ENCODE results near the gene ALG6.

The ALG6 gene

DNA sequence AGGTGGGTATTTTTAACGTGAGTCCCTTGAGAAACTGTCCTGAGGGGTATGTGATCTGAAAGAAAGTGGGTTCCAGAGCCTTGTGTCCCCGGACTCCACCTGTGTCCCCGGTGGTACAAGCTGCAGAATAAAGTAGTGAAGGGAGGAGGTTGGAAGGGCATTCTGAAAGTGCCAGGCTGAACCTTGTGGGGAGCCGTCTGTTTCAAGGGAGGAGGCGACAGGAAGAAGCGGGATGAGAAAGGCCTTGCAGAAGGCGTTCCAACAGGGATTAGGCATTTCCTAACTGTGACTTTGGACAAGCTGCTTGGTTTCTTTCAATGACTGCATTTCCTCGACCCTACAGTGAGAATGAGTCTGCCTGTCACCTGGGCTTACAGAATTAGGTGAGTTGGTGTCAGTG is 39.3 kb upstream of the ALG6 start:
- Histone ChIP-seq H3K23ac (ENCODE audit: low read length) (no peak overlapping the region), H3K27ac (ENCODE audit: low read depth, low read length) (no peak overlapping the region), H3K27me3 (ENCODE audit: insufficient read depth, low read length, poor library complexity) (peaks cover 53% of the 10 kb centered on the region), H4K8ac (ENCODE audit: low read depth, low read length) (no peak overlapping the region), H2BK15ac (replicated peaks; ENCODE audit: low read depth) (no peak overlapping the region), H3K4me1 (ENCODE audit: control insufficient read depth, low read depth, low read length) (no peaks in the 10 kb centered on the region), H3K79me1 (ENCODE audit: low read length) (no peaks in the 10 kb centered on the region), H3K56ac (ENCODE audit: low read length) (no peak overlapping the region), H3K4me3 (ENCODE audit: low read length) (no peak overlapping the region), H2BK120ac (ENCODE audit: low read depth, low read length) (no peak overlapping the region), H3K4ac (ENCODE audit: low read depth, low read length) (no peak overlapping the region), H3K4me2 (ENCODE audit: low read length) (no peak overlapping the region), H2BK5ac (ENCODE audit: low read length) (no peak overlapping the region), H3K18ac (ENCODE audit: low read length) (no peak overlapping the region), H3K79me2 (ENCODE audit: control insufficient read depth, insufficient read depth, low read length) (no peaks in the 10 kb centered on the region), H4K5ac (ENCODE audit: low read length) (no peak overlapping the region), H3K9ac (ENCODE audit: low read length) (no peak overlapping the region), H2AK5ac (ENCODE audit: low read length) (no peak overlapping the region), H3K36me3 (ENCODE audit: control insufficient read depth, insufficient read depth, low read length) (no peaks in the 10 kb centered on the region)
- WGBS (ENCODE audit: extremely low coverage, insufficient coverage, low lambda C conversion rate): no CpG with 5 or more reads among the region's 8 CpGs
- no peak for DNase-seq

DNA sequence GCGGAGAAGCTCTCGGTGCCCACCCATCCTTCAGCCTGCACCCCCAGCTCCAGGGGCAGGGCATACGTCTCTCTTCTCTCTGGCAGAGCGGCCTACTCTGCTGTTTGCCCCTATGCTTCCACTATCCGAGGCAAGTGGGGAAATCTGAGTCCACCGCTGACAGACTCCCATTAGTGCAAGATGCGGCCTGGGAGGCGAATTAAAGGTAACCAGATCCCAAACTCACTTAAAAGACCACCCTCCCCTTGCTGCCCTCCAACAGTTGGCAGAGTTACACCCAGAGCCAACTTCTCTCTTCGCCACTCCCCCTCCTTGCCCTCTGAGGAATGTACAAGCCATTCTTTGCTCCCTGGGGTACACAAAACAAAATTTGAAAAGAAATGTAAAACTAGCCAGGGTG is 38.6 kb upstream of the ALG6 start:
- no peak overlapping the region for H2AK5ac ChIP-seq (ENCODE audit: low read length)
- DNase-seq: no peak
- H2BK120ac ChIP-seq (ENCODE audit: low read depth, low read length): no peak overlapping the region
- H3K79me1 ChIP-seq (ENCODE audit: low read length): no peaks in the 10 kb centered on the region
- no peak overlapping the region for H3K23ac ChIP-seq (ENCODE audit: low read length)
- H3K4me3 ChIP-seq (ENCODE audit: low read length): no peak overlapping the region
- no peak overlapping the region for H3K56ac ChIP-seq (ENCODE audit: low read length)
- no peak overlapping the region for H3K4me2 ChIP-seq (ENCODE audit: low read length)
- no peak overlapping the region for H3K27ac ChIP-seq (ENCODE audit: low read depth, low read length)
- no CpG with 5 or more reads among the region's 9 CpGs for WGBS (ENCODE audit: extremely low coverage, insufficient coverage, low lambda C conversion rate)
- H4K5ac ChIP-seq (ENCODE audit: low read length): no peak overlapping the region
- no peaks in the 10 kb centered on the region for H3K79me2 ChIP-seq (ENCODE audit: control insufficient read depth, insufficient read depth, low read length)
- peaks cover 47% of the 10 kb centered on the region for H3K27me3 ChIP-seq (ENCODE audit: insufficient read depth, low read length, poor library complexity)
- H3K18ac ChIP-seq (ENCODE audit: low read length): no peak overlapping the region
- no peak overlapping the region for H3K9ac ChIP-seq (ENCODE audit: low read length)
- no peaks in the 10 kb centered on the region for H3K36me3 ChIP-seq (ENCODE audit: control insufficient read depth, insufficient read depth, low read length)
- no peaks in the 10 kb centered on the region for H3K4me1 ChIP-seq (ENCODE audit: control insufficient read depth, low read depth, low read length)
- H2BK15ac ChIP-seq (replicated peaks; ENCODE audit: low read depth): no peak overlapping the region
- no peak overlapping the region for H4K8ac ChIP-seq (ENCODE audit: low read depth, low read length)
- H3K4ac ChIP-seq (ENCODE audit: low read depth, low read length): no peak overlapping the region
- no peak overlapping the region for H2BK5ac ChIP-seq (ENCODE audit: low read length)

DNA sequence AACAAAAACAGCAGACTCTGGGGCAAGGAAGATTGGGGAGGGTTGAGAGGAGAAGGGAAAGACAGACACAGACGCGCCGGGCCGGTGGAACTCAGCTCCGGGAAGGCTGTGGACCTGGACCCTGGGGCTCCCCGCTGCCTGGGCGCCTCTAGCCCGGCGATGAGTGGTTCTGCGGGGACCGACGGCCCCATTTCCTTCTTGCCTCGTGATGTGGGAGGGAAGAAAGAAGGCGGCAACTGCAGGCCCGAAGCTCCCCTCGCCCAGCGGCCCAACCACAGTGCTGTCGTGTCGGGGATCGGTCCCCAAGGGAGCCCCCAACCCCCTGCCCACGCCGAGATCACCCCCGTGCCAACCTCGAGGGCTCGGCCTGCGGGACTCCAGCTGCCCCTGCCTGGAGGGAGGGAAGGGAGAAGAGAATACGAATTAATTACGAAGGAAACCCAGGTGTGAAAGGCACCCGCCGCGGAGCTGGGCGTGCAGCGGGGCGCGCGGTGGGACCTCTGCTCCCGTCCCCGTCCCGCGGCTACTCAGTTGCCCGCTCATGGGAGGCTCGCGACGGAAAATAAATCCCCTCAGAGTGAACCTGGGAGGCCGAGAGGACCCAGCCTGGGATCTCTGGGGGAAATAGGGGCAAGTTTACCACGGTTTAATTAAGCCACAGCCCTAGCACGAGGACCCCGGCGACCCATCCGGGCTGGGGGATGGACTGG is 37.7 kb upstream of the ALG6 start:
- no peak overlapping the region for H3K27ac ChIP-seq (ENCODE audit: low read depth, low read length)
- H4K8ac ChIP-seq (ENCODE audit: low read depth, low read length): no peak overlapping the region
- H2BK5ac ChIP-seq (ENCODE audit: low read length): no peak overlapping the region
- peak overlapping the region; percentile 12 for H3K9ac ChIP-seq (ENCODE audit: low read length)
- H3K18ac ChIP-seq (ENCODE audit: low read length): peak overlapping the region; percentile 0
- no CpG with 5 or more reads among the region's 50 CpGs for WGBS (ENCODE audit: extremely low coverage, insufficient coverage, low lambda C conversion rate)
- no peaks in the 10 kb centered on the region for H3K36me3 ChIP-seq (ENCODE audit: control insufficient read depth, insufficient read depth, low read length)
- peak overlapping the region; percentile 71 for H3K4me2 ChIP-seq (ENCODE audit: low read length)
- no peaks in the 10 kb centered on the region for H3K79me2 ChIP-seq (ENCODE audit: control insufficient read depth, insufficient read depth, low read length)
- no peak overlapping the region for H3K23ac ChIP-seq (ENCODE audit: low read length)
- H3K4me1 ChIP-seq (ENCODE audit: control insufficient read depth, low read depth, low read length): no peaks in the 10 kb centered on the region
- H2BK15ac ChIP-seq (replicated peaks; ENCODE audit: low read depth): no peak overlapping the region
- no peaks in the 10 kb centered on the region for H3K79me1 ChIP-seq (ENCODE audit: low read length)
- H3K56ac ChIP-seq (ENCODE audit: low read length): peak overlapping the region; percentile 59
- no peak for DNase-seq
- H3K27me3 ChIP-seq (ENCODE audit: insufficient read depth, low read length, poor library complexity): peaks cover 38% of the 10 kb centered on the region
- H3K4me3 ChIP-seq (ENCODE audit: low read length): no peak overlapping the region
- H2AK5ac ChIP-seq (ENCODE audit: low read length): no peak overlapping the region
- H2BK120ac ChIP-seq (ENCODE audit: low read depth, low read length): no peak overlapping the region
- H4K5ac ChIP-seq (ENCODE audit: low read length): no peak overlapping the region
- no peak overlapping the region for H3K4ac ChIP-seq (ENCODE audit: low read depth, low read length)

DNA sequence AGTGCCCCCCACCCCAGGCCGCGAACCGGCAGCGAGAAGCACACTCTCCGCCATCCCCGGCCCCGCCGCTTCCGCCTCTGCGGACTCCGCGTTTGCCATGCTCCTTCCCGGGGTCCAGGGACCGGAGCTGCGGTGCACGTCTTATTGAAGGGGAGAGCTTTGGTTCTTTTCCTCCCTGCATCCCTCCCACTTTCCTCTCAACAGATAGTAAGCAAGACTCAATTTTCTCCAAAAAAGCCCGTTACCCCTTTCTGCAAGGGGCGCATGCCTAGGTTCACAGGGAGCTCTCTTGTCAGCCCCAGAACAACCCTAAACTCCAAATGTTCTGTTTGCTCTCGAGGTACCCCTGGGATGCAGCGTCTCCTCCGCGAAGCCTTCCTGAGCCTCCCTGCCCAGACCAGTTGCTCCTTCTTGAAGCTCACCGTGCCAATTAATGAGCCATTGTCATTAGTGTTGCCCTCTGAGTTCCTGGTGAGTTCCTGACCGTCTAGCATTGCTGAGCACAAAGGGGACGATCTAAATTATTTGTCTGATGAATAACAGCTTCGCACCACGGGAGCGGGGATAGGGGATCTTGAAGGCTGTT is 37.0 kb upstream of the ALG6 start:
- no peaks in the 10 kb centered on the region for H3K79me2 ChIP-seq (ENCODE audit: control insufficient read depth, insufficient read depth, low read length)
- H4K8ac ChIP-seq (ENCODE audit: low read depth, low read length): no peak overlapping the region
- H3K9ac ChIP-seq (ENCODE audit: low read length): peak overlapping the region; percentile 12
- no peaks in the 10 kb centered on the region for H3K4me1 ChIP-seq (ENCODE audit: control insufficient read depth, low read depth, low read length)
- no peak overlapping the region for H2BK120ac ChIP-seq (ENCODE audit: low read depth, low read length)
- peak overlapping the region; percentile 71 for H3K4me2 ChIP-seq (ENCODE audit: low read length)
- no peak overlapping the region for H3K27ac ChIP-seq (ENCODE audit: low read depth, low read length)
- H3K23ac ChIP-seq (ENCODE audit: low read length): no peak overlapping the region
- H4K5ac ChIP-seq (ENCODE audit: low read length): no peak overlapping the region
- WGBS (ENCODE audit: extremely low coverage, insufficient coverage, low lambda C conversion rate): no CpG with 5 or more reads among the region's 28 CpGs
- no peaks in the 10 kb centered on the region for H3K79me1 ChIP-seq (ENCODE audit: low read length)
- H3K18ac ChIP-seq (ENCODE audit: low read length): peak overlapping the region; percentile 0
- no peak overlapping the region for H3K4ac ChIP-seq (ENCODE audit: low read depth, low read length)
- peaks cover 38% of the 10 kb centered on the region for H3K27me3 ChIP-seq (ENCODE audit: insufficient read depth, low read length, poor library complexity)
- no peak overlapping the region for H2BK15ac ChIP-seq (replicated peaks; ENCODE audit: low read depth)
- peak overlapping the region; percentile 51 for H3K56ac ChIP-seq (ENCODE audit: low read length)
- DNase-seq: peak; percentile 43
- H2AK5ac ChIP-seq (ENCODE audit: low read length): no peak overlapping the region
- no peaks in the 10 kb centered on the region for H3K36me3 ChIP-seq (ENCODE audit: control insufficient read depth, insufficient read depth, low read length)
- H3K4me3 ChIP-seq (ENCODE audit: low read length): peak overlapping the region; percentile 10
- no peak overlapping the region for H2BK5ac ChIP-seq (ENCODE audit: low read length)

DNA sequence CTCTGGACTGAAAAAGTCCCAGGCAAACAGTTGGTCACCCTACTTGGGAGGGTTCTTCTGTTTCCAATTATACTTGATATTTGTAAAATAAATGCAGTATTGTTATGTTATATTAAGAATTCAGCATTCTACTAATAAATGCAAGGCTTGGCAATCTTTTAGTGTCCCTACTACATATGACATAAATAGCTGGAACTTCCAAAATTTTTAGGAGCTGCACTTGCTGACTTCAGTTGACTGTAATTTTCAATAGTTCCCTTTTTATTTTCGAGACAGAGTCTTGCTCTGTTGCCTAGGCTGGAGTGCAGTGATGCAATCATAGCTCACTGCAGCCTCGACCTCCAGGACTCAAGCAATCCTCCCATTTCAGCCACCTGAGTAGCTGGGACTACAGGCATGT is 25.0 kb upstream of the ALG6 start:
- Histone ChIP-seq H4K5ac (ENCODE audit: low read length) (no peak overlapping the region), H3K4me1 (ENCODE audit: control insufficient read depth, low read depth, low read length) (no peaks in the 10 kb centered on the region), H2BK5ac (ENCODE audit: low read length) (no peak overlapping the region), H4K8ac (ENCODE audit: low read depth, low read length) (no peak overlapping the region), H2BK15ac (replicated peaks; ENCODE audit: low read depth) (no peak overlapping the region), H3K79me1 (ENCODE audit: low read length) (no peaks in the 10 kb centered on the region), H2BK120ac (ENCODE audit: low read depth, low read length) (no peak overlapping the region), H3K4me3 (ENCODE audit: low read length) (no peak overlapping the region), H3K56ac (ENCODE audit: low read length) (no peak overlapping the region), H3K4ac (ENCODE audit: low read depth, low read length) (no peak overlapping the region), H3K9ac (ENCODE audit: low read length) (no peak overlapping the region), H3K27ac (ENCODE audit: low read depth, low read length) (no peak overlapping the region), H3K27me3 (ENCODE audit: insufficient read depth, low read length, poor library complexity) (no peaks in the 10 kb centered on the region), H3K79me2 (ENCODE audit: control insufficient read depth, insufficient read depth, low read length) (no peaks in the 10 kb centered on the region), H3K23ac (ENCODE audit: low read length) (no peak overlapping the region), H2AK5ac (ENCODE audit: low read length) (no peak overlapping the region), H3K18ac (ENCODE audit: low read length) (no peak overlapping the region), H3K36me3 (ENCODE audit: control insufficient read depth, insufficient read depth, low read length) (no peaks in the 10 kb centered on the region), H3K4me2 (ENCODE audit: low read length) (no peak overlapping the region)
- DNase-seq: no peak
- WGBS (ENCODE audit: extremely low coverage, insufficient coverage, low lambda C conversion rate): no CpG with 5 or more reads among the region's 2 CpGs

DNA sequence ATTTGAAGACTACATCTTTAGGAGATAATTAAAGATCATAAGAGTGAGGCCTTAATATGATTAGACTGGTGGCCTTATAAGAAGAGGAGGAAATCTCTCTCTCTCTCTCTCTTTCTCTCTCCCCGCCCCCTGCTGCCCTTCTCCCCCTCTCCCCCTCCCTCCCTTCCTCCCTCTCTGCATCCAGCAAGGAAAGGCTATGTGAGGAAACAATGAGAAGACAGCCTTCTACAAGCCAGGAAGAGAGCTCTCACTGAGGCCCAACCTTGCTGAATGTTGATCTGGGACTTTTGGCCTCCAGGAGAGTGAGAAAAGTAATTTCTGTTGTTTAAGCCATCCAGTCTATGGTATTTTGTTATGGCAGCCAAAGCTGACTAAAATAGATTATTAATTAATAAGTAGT is 23.5 kb upstream of the ALG6 start:
- Histone ChIP-seq H2BK120ac (ENCODE audit: low read depth, low read length) (no peak overlapping the region), H3K27ac (ENCODE audit: low read depth, low read length) (no peak overlapping the region), H3K18ac (ENCODE audit: low read length) (peak overlapping the region; percentile 72), H3K9ac (ENCODE audit: low read length) (no peak overlapping the region), H3K79me2 (ENCODE audit: control insufficient read depth, insufficient read depth, low read length) (no peaks in the 10 kb centered on the region), H2BK15ac (replicated peaks; ENCODE audit: low read depth) (no peak overlapping the region), H3K4me3 (ENCODE audit: low read length) (no peak overlapping the region), H4K8ac (ENCODE audit: low read depth, low read length) (no peak overlapping the region), H3K4me2 (ENCODE audit: low read length) (no peak overlapping the region), H4K5ac (ENCODE audit: low read length) (no peak overlapping the region), H3K23ac (ENCODE audit: low read length) (no peak overlapping the region), H3K4ac (ENCODE audit: low read depth, low read length) (no peak overlapping the region), H2AK5ac (ENCODE audit: low read length) (no peak overlapping the region), H3K56ac (ENCODE audit: low read length) (no peak overlapping the region), H3K79me1 (ENCODE audit: low read length) (no peaks in the 10 kb centered on the region), H2BK5ac (ENCODE audit: low read length) (no peak overlapping the region), H3K36me3 (ENCODE audit: control insufficient read depth, insufficient read depth, low read length) (no peaks in the 10 kb centered on the region), H3K27me3 (ENCODE audit: insufficient read depth, low read length, poor library complexity) (no peaks in the 10 kb centered on the region), H3K4me1 (ENCODE audit: control insufficient read depth, low read depth, low read length) (no peaks in the 10 kb centered on the region)
- DNase-seq: peak; percentile 45
- no CpG with 5 or more reads among the region's 1 CpG for WGBS (ENCODE audit: extremely low coverage, insufficient coverage, low lambda C conversion rate)

Measured in mesendoderm (in vitro differentiated cells).